Fibroblast of the conjunctiva (primary cell): ENCODE measurements around the gene DCLK3.

Experiments
- DNase-seq: peaks from one replicate; pipeline ENCODE4 v3.0.0-alpha.2; 2010; ENCODE audit warnings: low read depth

DCLK3 gene

GRCh38 chr3:36709281-36709680 is 55.1 kb downstream of the DCLK3 start:
- DNase-seq: no peak

GRCh38 chr3:36707623-36708409 is 56.5 kb downstream of the DCLK3 start:
- no peak for DNase-seq

- DNase-seq: no peak
Measured at GRCh38 chr3:36705015-36705414, 59.3 kb downstream of the DCLK3 start.

GRCh38 chr3:36704280-36704679 is 60.1 kb downstream of the DCLK3 start:
- DNase-seq: no peak

GRCh38 chr3:36701249-36701572 is 63.1 kb downstream of the DCLK3 start:
- no peak for DNase-seq

- DNase-seq: peak; percentile 78
Measured at GRCh38 chr3:36700537-36701248, 63.7 kb downstream of the DCLK3 start.

- DNase-seq: no peak
Measured at GRCh38 chr3:36698314-36698713, 66.0 kb downstream of the DCLK3 start.

GRCh38 chr3:36697229-36698001 is 66.9 kb downstream of the DCLK3 start:
- no peak for DNase-seq

GRCh38 chr3:36696799-36697198 is 67.6 kb downstream of the DCLK3 start:
- no peak for DNase-seq

- DNase-seq: peak; percentile 53
Measured at GRCh38 chr3:36695769-36696137, 68.6 kb downstream of the DCLK3 start.

GRCh38 chr3:36695113-36695768 is 69.1 kb downstream of the DCLK3 start:
- no peak for DNase-seq

- no peak for DNase-seq
Measured at GRCh38 chr3:36693670-36694069, 70.7 kb downstream of the DCLK3 start.

GRCh38 chr3:36689560-36689959 is 74.8 kb downstream of the DCLK3 start:
- no peak for DNase-seq

- DNase-seq: no peak
Measured at GRCh38 chr3:36688815-36689214, 75.5 kb downstream of the DCLK3 start.

GRCh38 chr3:36686516-36686915 is 77.8 kb downstream of the DCLK3 start:
- DNase-seq: no peak

- DNase-seq: no peak
Measured at GRCh38 chr3:36681867-36682266, 82.5 kb downstream of the DCLK3 start.

GRCh38 chr3:36680952-36681351 is 83.4 kb downstream of the DCLK3 start:
- no peak for DNase-seq

GRCh38 chr3:36679384-36680200 is 84.8 kb downstream of the DCLK3 start:
- DNase-seq: peak; percentile 93

- no peak for DNase-seq
Measured at GRCh38 chr3:36678216-36679013, 85.9 kb downstream of the DCLK3 start.

GRCh38 chr3:36677331-36678007 is 86.9 kb downstream of the DCLK3 start:
- peak; percentile 81 for DNase-seq
